LHCN-M2 (cell line): ENCODE measurements around the gene THEMIS. TPM values are rescaled to one million over a fixed set of nuclear protein-coding genes. Genes with fewer than 3 reads are reported as not detected.
"Not testable (repeated sequence)": the region's sequence is repeated elsewhere in the genome, so short reads cannot be mapped to it uniquely, and the experiment has no call there.

Source experiments
- DNase-seq: peaks from one replicate; pipeline ENCODE4 v3.0.0-alpha.2; 2012; ENCODE audit warnings: low read depth
- total RNA-seq: library from RNA; depleted of rRNA; stranded (reverse); fragments of >200 nt; gene quantifications from 2 replicates; pipeline ENCODE4 v1.2.3, GENCODE V29; 2014

THEMIS gene
- total RNA-seq, 1 experiment from 2014 or later, result not detected

GRCh38 chr6:127727260-127727953 lies 173.5 kb downstream of the THEMIS start:
- DNase-seq, result no peak

DNA sequence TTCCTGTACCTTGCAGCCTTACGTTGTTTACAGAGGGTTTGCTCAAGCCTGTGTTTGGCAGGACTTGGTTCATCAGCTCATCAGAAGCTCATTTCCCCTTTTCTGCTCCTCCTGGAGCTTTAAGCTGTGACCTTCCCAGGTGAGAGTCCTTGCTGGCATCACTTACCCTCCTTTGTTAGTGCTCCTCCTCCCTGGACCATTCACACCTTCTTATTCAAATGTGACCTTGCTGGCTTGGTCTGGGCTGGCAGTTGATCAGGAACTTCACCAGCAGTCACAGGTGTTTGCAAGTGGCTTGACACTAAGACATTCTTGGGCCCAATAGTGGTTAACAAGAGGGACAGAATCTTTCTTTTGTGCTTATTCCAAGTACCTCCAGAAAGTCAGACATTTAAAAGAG lies 175.0 kb downstream of the THEMIS start:
- no peak for DNase-seq

DNA sequence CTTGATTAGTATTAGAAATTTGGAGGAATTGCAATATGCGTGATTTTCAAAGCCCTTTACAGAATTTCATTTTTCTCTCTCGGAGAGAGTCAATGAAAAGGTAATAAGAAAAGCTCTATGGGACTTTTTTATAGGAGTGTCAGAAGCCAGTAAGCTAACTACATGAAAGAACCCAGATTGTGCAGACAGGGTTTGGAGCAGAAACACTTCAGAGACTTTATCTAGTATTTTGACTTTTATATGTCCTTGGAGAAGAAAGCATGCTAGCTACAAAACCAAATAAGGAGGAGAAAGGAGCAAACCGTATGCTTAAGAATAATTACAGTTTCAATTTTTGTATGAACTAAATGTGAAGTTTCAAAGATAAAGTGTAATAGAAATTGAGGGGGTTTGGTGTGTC lies 182.2 kb downstream of the THEMIS start:
- DNase-seq, result no peak

GRCh38 chr6:127717384-127717783 lies 183.5 kb downstream of the THEMIS start:
- no peak for DNase-seq

GRCh38 chr6:127716465-127716864 lies 184.4 kb downstream of the THEMIS start:
- peak; percentile 16 for DNase-seq

DNA sequence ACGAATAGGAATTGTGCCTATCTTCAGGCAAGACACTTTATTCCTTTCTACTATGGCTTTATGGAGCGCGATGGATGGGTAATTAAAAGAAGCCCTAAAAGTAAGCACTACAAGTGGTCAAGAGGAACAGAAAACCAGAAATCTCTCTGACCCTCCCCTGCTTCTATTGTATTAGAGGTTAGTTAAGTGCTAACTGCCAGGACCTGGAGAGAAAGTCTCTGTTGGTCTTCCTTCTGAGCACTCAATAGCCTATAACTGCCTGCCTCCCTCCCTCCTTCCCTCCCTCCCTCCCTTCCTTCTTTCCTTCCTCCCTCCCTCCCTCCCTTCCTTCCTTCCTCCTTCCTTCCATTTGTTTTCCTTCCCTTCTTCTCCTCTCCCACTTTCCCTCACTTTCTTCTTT lies 190.2 kb downstream of the THEMIS start:
- no peak for DNase-seq

DNA sequence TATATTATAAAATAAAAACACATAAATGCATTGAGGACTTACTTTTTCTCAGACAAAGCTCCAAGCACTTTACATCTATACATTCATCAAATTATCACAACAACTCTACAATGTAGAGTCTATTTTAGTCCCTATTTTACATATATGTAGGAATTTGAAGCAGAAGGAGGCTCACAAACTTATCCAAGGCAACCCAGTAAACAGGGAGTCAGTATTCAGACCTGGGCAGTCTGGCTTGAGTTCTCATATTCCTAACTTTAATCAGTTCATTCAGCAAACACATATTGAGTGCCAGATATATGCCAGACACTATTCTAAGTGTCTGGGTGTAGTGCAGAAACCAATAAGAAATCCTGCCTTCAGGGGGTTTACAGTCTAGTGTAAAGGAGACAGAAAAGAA lies 194.6 kb downstream of the THEMIS start:
- DNase-seq, result no peak

DNA sequence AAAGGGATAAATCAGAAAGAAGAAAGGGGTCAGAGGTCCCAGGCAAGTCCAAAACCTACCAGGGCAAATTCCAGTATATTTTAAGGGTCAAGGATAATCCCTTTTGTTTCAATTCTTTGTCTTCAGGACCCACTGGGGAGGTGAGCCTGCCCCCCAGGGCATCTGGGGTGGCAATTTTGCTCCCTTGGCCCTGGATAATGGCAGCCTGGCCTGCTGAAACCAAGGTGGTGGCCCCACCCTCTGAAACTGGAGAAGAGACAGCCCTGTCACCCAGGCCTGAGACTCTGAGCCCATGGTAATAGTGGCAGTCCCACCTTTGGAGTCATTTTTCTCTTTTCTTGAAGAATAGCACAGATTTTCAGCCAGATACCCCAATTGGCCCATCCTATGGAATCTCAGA lies 205.8 kb downstream of the THEMIS start:
- no peak for DNase-seq

- DNase-seq, result no peak
These were observed 209.7 kb downstream of the THEMIS start for GRCh38 chr6:127691146-127691545.

DNA sequence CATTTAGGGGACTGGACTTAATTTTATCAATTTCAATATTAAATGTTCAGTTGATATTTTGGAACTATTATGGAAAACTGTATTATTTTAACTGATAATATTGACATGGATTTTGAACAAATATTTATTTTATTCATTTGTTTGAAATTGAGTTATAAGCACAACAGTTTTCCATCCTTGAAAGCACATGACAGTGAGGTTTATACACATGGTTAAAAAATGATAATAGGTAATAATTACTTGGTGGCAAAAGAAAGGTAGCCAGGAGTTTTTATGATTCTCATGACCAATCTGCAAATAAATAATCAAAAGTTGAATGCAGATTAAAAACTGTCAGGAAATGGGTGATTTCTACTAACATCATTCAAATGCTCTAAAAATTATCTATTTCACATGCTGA lies 210.3 kb downstream of the THEMIS start:
- no peak for DNase-seq

DNA sequence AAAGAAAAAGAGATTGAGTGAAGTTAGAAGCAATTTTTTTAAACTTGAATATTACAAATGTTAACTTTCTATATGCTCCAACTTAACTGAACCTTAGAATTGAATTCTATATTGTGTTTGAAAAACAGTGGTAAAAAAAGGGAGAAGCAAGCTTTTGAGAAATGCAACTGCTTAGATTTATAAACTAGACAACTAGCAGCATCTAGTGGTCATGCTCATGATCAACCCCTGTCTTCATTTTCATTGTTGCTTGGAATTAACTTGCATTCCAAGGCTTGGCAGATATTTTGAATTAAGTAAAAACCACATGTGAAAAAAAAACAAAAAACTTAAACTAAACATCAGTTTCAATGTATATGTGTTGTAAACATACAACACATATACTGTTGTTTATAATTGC lies 210.8 kb downstream of the THEMIS start:
- peak; percentile 16 for DNase-seq

DNA sequence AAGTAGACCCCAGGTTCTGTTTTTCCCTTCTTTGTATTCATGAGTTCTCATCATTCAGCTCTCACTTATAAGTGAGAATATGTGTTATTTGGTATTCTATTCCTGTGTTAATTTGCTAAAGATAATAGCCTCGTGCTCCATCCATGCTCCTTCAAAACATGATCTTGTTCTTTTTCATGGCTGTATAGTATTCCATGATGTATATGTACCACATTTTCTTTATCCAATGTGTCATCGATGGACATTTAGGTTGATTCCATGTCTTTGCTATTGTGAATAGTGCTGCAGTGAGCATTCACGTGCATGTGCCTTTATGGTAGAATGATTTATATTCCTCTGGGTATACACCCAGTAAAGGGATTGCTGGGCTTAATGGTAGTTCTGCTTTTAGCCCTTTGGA lies 213.4 kb downstream of the THEMIS start:
- not testable (repeated sequence) for DNase-seq

DNA sequence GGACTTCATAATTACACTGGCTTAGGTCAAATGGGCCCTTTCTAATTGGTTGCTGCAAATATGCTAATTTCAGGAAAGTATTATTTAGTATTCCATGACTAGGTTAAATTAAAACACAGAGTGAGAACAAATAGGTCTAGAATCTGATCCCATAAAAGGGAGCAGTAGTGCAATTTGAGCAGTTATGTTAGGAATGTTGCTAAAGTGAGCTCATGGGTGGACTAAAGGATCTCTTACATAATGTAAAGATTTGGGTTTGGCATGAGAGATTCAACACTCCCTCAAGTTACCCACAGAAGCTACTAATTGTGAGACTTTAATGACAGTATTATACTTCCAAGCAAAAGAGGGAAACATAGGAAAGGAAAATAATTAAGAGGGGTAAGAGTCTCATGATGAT lies 214.8 kb downstream of the THEMIS start:
- no peak for DNase-seq

- DNase-seq, result no peak
These were observed 216.4 kb downstream of the THEMIS start for GRCh38 chr6:127684501-127684900.
